Measurements from ENCODE around the gene APBB1.
"Not testable (repeated sequence)": the region's sequence is repeated elsewhere in the genome, so short reads cannot be mapped to it uniquely, and the experiment has no call there.

APBB1 gene

GRCh38 chr11:6415797-6416196 lies 3.1 kb downstream of the APBB1 start:
- FAIRE-seq: no peak

- no peak for FAIRE-seq
These were observed 4.0 kb downstream of the APBB1 start for GRCh38 chr11:6414874-6415328.

GRCh38 chr11:6413791-6414201 lies 5.1 kb downstream of the APBB1 start:
- no peak for FAIRE-seq

- no peak for FAIRE-seq
These were observed 7.3 kb downstream of the APBB1 start for GRCh38 chr11:6411594-6412031.

- no peak for FAIRE-seq
These were observed 8.0 kb downstream of the APBB1 start for GRCh38 chr11:6410695-6411430.

- FAIRE-seq: no peak
These were observed 12.5 kb downstream of the APBB1 start for GRCh38 chr11:6406370-6406769.

GRCh38 chr11:6405846-6406245 lies 13.0 kb downstream of the APBB1 start:
- no peak for FAIRE-seq

GRCh38 chr11:6405052-6405667 lies 13.7 kb downstream of the APBB1 start:
- FAIRE-seq: no peak

GRCh38 chr11:6404342-6405051 lies 14.4 kb downstream of the APBB1 start:
- FAIRE-seq: no peak

- FAIRE-seq: no peak
These were observed 15.4 kb downstream of the APBB1 start for GRCh38 chr11:6403539-6403938.

GRCh38 chr11:6402561-6402981 lies 16.3 kb downstream of the APBB1 start:
- no peak for FAIRE-seq

- FAIRE-seq: no peak
These were observed 16.8 kb downstream of the APBB1 start for GRCh38 chr11:6402061-6402470.

- FAIRE-seq: no peak
These were observed 17.4 kb downstream of the APBB1 start for GRCh38 chr11:6401464-6401863.

- no peak for FAIRE-seq
These were observed 18.2 kb downstream of the APBB1 start for GRCh38 chr11:6400431-6401345.

GRCh38 chr11:6397636-6398035 lies 21.3 kb downstream of the APBB1 start:
- no peak for FAIRE-seq

- no peak for FAIRE-seq
These were observed 21.7 kb downstream of the APBB1 start for GRCh38 chr11:6397156-6397555.

GRCh38 chr11:6395470-6396060 lies 23.3 kb downstream of the APBB1 start:
- no peak for FAIRE-seq

- FAIRE-seq: no peak
These were observed 24.8 kb downstream of the APBB1 start for GRCh38 chr11:6393989-6394670.

GRCh38 chr11:6392251-6392650 lies 26.6 kb downstream of the APBB1 start:
- FAIRE-seq: not testable (repeated sequence)

GRCh38 chr11:6391537-6392134 lies 27.3 kb downstream of the APBB1 start:
- no peak for FAIRE-seq

Data from A204.1 (cell line).